PC-9 (cell line): Measurements from ENCODE around the gene MBNL3.

Experiments used
- EZH2 ChIP-seq: fragments of 200-600 bp; sonication (generic); IDR thresholded peaks from 2 replicates; pipeline ENCODE4 v1.8.0; 2017; ENCODE audit warnings: antibody characterized with exemption, low read depth
- TF ChIP-seq, protein P1 (sequence below): fragments of 200-600 bp; sonication (generic); conservative IDR thresholded peaks from 2 replicates; pipeline ENCODE4 v1.6.1; 2017; ENCODE audit warnings: mixed run types, antibody characterized with exemption, mild to moderate bottlenecking, moderate library complexity

DNA sequence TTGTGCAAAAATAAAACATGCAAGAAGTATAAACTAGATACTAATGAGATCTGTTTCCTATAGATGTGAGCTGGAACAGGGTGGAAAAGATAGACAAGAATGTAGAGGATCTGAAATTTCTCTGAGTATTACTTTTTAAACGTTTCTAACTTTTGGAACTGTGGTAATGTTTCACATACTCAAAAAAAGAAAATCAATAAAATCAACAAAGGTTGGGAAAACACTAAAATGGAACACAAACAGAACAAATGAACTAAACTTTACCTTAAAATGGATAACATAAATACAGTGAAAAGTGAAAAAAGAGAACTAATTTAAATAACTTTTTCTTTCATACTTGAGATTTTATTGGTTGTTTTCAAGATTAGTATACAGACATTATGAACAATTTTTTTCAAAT is 32.0 kb upstream of the MBNL3 start:
- TF ChIP-seq, protein P1, sequence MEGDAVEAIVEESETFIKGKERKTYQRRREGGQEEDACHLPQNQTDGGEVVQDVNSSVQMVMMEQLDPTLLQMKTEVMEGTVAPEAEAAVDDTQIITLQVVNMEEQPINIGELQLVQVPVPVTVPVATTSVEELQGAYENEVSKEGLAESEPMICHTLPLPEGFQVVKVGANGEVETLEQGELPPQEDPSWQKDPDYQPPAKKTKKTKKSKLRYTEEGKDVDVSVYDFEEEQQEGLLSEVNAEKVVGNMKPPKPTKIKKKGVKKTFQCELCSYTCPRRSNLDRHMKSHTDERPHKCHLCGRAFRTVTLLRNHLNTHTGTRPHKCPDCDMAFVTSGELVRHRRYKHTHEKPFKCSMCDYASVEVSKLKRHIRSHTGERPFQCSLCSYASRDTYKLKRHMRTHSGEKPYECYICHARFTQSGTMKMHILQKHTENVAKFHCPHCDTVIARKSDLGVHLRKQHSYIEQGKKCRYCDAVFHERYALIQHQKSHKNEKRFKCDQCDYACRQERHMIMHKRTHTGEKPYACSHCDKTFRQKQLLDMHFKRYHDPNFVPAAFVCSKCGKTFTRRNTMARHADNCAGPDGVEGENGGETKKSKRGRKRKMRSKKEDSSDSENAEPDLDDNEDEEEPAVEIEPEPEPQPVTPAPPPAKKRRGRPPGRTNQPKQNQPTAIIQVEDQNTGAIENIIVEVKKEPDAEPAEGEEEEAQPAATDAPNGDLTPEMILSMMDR: no peak
- TF ChIP-seq EZH2: no peak
